Endodermal cell (in vitro differentiated cells): ENCODE measurements around the gene REPS2. TPM values are rescaled to one million over a fixed set of nuclear protein-coding genes. Genes with fewer than 3 reads are reported as not detected.

Experiments used
- DNase-seq: peaks from one replicate; pipeline ENCODE4 v3.0.0-alpha.2; 2017
- H3K27ac ChIP-seq: 2 replicates; pipeline ENCODE4 v1.5.1; 2013; ENCODE audit warnings: mild to moderate bottlenecking, low read depth, low read length, moderate library complexity
- H3K27me3 ChIP-seq: 2 replicates; pipeline ENCODE4 v1.6.1; 2013; ENCODE audit warnings: mild to moderate bottlenecking, low read length, moderate library complexity; ENCODE audit not compliant: insufficient read depth, control insufficient read depth, poor library complexity, severe bottlenecking
- H3K36me3 ChIP-seq: 2 replicates; pipeline ENCODE4 v1.7.0; 2013; ENCODE audit warnings: mild to moderate bottlenecking, low read length, moderate library complexity; ENCODE audit not compliant: control insufficient read depth, insufficient read depth
- H3K4me1 ChIP-seq: one replicate; pipeline ENCODE4 v1.7.0; 2013; ENCODE audit warnings: low read length; ENCODE audit not compliant: control insufficient read depth, insufficient read depth
- H3K4me3 ChIP-seq: 2 replicates; pipeline ENCODE4 v1.5.1; 2013; ENCODE audit warnings: mild to moderate bottlenecking, low read length, moderate library complexity
- H3K9ac ChIP-seq: 2 replicates; pipeline ENCODE4 v1.6.1; 2013; ENCODE audit warnings: mild to moderate bottlenecking, low read length, moderate library complexity; ENCODE audit not compliant: poor library complexity, severe bottlenecking; ENCODE audit errors: extremely low read depth
- H3K9me3 ChIP-seq: 2 replicates; pipeline ENCODE4 v1.6.1; 2013; ENCODE audit warnings: mild to moderate bottlenecking, low read length, moderate library complexity; ENCODE audit not compliant: control insufficient read depth
- H3K27ac Mint-ChIP-seq: 2 replicates; pipeline ENCODE4 v1.8.0; 2020; ENCODE audit warnings: mixed read lengths
- H3K27me3 Mint-ChIP-seq: 2 replicates; pipeline ENCODE4 v1.8.0; 2021; ENCODE audit warnings: mild to moderate bottlenecking, mixed read lengths; ENCODE audit not compliant: insufficient read depth
- H3K36me3 Mint-ChIP-seq: 2 replicates; pipeline ENCODE4 v1.8.0; 2020; ENCODE audit warnings: low read depth, mixed read lengths
- H3K4me1 Mint-ChIP-seq: 2 replicates; pipeline ENCODE4 v1.8.0; 2020; ENCODE audit warnings: mixed read lengths
- H3K4me3 Mint-ChIP-seq: 2 replicates; pipeline ENCODE4 v1.8.0; 2020; ENCODE audit warnings: mild to moderate bottlenecking, moderate library complexity, mixed read lengths
- H3K9me3 Mint-ChIP-seq: 2 replicates; pipeline ENCODE4 v1.8.0; 2020; ENCODE audit warnings: mild to moderate bottlenecking, mixed read lengths
- WGBS, 2 experiments: methylation state at CpG; one replicate each; pipeline versions ENCODE4 v1.1.5 to v1.1.7; 2013; ENCODE audit warnings: missing lambda C conversion rate in 2 of 2, mixed read lengths in 1 of 2; ENCODE audit not compliant: insufficient coverage in 1 of 2, insufficient read length in 1 of 2; 5-methylcytosine and 5-hydroxymethylcytosine counted together
- total RNA-seq, 2 donors: library from RNA; stranded (reverse); fragmentation: NEBNext Ultra II Directional in 1 of 2; extraction: Animal tissue kit (Norgen Biotek cat#: 25700) in 1 of 2; gene quantifications; 2 replicates in 1 of 2; 3 replicates in 1 of 2; pipeline ENCODE4 v1.2.1, GENCODE V29; 2021
- TF ChIP-seq, protein P1 (sequence below): fragments of 200-600 bp; sonication (generic); conservative IDR thresholded peaks from 2 replicates; pipeline ENCODE4 v1.5.0; 2021; ENCODE audit warnings: antibody characterized with exemption, mild to moderate bottlenecking

The REPS2 gene
- total RNA-seq, 2 donors from 2014 or later = 4.3 to 16.6 TPM

DNA sequence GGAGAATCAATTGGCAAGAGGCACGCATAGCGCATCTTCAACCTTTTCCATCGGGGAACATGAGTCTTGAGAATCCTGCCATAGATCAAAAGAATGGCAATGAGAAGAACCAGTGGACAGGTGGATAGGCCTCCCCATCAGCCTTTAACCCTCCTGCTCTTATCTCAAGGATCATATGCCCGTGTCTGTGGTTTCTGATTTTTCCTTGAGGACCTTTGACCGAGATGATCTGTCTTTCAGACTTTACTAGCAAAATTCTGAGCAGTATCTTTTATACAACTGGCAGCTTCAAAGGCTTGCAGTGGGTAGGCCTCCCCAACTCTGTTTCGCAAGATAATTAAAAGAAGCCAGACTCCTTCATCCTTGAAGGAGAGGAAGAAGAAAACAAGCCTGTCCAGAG is 174.4 kb downstream of the REPS2 start:
- 92% methylated on average over 6 of the region's 6 CpGs; no CpG with 5 or more reads in 1 of the 2 experiments for WGBS, 2 experiments
- Mint-ChIP-seq H3K36me3 (no peaks in the 10 kb centered on the region), H3K4me1 (peaks cover 6% of the 10 kb centered on the region), H3K27me3 (peaks cover 4% of the 10 kb centered on the region), H3K9me3 (peaks cover 8% of the 10 kb centered on the region), H3K4me3 (no peak overlapping the region), H3K27ac (no peak overlapping the region)
- TF ChIP-seq, protein P1, sequence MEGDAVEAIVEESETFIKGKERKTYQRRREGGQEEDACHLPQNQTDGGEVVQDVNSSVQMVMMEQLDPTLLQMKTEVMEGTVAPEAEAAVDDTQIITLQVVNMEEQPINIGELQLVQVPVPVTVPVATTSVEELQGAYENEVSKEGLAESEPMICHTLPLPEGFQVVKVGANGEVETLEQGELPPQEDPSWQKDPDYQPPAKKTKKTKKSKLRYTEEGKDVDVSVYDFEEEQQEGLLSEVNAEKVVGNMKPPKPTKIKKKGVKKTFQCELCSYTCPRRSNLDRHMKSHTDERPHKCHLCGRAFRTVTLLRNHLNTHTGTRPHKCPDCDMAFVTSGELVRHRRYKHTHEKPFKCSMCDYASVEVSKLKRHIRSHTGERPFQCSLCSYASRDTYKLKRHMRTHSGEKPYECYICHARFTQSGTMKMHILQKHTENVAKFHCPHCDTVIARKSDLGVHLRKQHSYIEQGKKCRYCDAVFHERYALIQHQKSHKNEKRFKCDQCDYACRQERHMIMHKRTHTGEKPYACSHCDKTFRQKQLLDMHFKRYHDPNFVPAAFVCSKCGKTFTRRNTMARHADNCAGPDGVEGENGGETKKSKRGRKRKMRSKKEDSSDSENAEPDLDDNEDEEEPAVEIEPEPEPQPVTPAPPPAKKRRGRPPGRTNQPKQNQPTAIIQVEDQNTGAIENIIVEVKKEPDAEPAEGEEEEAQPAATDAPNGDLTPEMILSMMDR = no peak
- H3K9ac ChIP-seq = no peak overlapping the region
- DNase-seq = no peak
- H3K36me3 ChIP-seq = no peaks in the 10 kb centered on the region
- no peak overlapping the region for H3K27ac ChIP-seq
- no peaks in the 10 kb centered on the region for H3K27me3 ChIP-seq
- H3K4me3 ChIP-seq = no peak overlapping the region
- H3K9me3 ChIP-seq = no peaks in the 10 kb centered on the region
- no peaks in the 10 kb centered on the region for H3K4me1 ChIP-seq

DNA sequence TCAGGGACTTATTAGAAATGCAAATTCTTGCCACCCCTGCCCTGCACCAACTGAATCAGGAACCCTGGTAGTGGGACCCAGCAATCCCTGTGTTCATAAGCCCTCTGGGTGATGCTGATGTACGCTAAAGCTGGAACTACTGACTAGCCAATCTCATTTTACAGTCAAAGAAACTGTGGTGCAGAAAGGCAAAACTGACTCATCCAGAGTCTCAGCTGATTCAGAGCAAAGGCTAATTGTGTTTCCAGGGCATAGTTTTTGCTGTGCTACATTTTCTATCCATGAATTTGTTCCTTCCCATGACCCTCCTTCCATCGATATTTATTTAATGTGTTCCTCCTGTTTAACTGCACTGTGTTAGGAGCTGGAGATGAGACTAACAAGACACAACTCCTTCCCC is 207.5 kb downstream of the REPS2 start:
- no peaks in the 10 kb centered on the region for H3K36me3 Mint-ChIP-seq
- Histone ChIP-seq H3K27me3 (no peaks in the 10 kb centered on the region), H3K4me1 (no peaks in the 10 kb centered on the region), H3K9me3 (no peaks in the 10 kb centered on the region), H3K27ac (no peak overlapping the region), H3K4me3 (no peak overlapping the region), H3K9ac (no peak overlapping the region), H3K36me3 (no peaks in the 10 kb centered on the region)
- 91% methylated on average over 2 of the region's 2 CpGs; no CpG with 5 or more reads in 1 of the 2 experiments for WGBS, 2 experiments
- H3K4me1 Mint-ChIP-seq = no peaks in the 10 kb centered on the region
- no peaks in the 10 kb centered on the region for H3K9me3 Mint-ChIP-seq
- no peak for DNase-seq
- no peak overlapping the region for H3K4me3 Mint-ChIP-seq
- TF ChIP-seq, protein P1 = no peak
- no peak overlapping the region for H3K27ac Mint-ChIP-seq
- no peaks in the 10 kb centered on the region for H3K27me3 Mint-ChIP-seq

DNA sequence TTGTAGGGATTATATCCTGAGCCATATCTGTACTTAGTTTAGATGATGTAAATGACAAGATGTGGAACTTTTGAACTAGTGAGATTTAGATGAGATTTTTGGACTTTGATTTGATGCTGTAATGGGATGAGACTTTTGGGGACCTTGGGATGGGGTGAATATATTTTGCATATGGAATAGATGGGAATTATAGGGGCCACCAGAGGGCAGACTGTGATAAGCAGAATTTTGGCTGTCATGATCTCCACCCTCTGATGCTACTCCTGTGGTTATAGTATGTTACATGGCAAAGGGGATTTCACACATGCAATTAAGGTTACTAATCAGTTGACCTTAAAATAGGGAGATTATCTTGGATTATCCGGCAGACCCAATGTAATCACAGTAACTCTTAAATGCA is 214.5 kb downstream of the REPS2 start:
- Histone ChIP-seq H3K9ac (no peak overlapping the region), H3K4me3 (no peak overlapping the region), H3K27me3 (no peaks in the 10 kb centered on the region), H3K36me3 (no peaks in the 10 kb centered on the region), H3K4me1 (no peaks in the 10 kb centered on the region), H3K9me3 (peaks cover 35% of the 10 kb centered on the region), H3K27ac (no peak overlapping the region)
- peaks cover 9% of the 10 kb centered on the region for H3K36me3 Mint-ChIP-seq
- 92 to 100% methylated on average over 1 of the region's 1 CpG for WGBS, 2 experiments
- peaks cover 50% of the 10 kb centered on the region for H3K9me3 Mint-ChIP-seq
- H3K4me1 Mint-ChIP-seq = no peaks in the 10 kb centered on the region
- no peaks in the 10 kb centered on the region for H3K27me3 Mint-ChIP-seq
- TF ChIP-seq, protein P1 = peak; percentile 59
- no peak overlapping the region for H3K27ac Mint-ChIP-seq
- no peak overlapping the region for H3K4me3 Mint-ChIP-seq
- no peak for DNase-seq
